ENCODE results near the gene IL34. TPM values are rescaled to one million over a fixed set of nuclear protein-coding genes. Genes with fewer than 3 reads are reported as not detected.

Gene IL34
- polyA plus RNA-seq, 1 donor from 2014 or later = 3.0 TPM

DNA sequence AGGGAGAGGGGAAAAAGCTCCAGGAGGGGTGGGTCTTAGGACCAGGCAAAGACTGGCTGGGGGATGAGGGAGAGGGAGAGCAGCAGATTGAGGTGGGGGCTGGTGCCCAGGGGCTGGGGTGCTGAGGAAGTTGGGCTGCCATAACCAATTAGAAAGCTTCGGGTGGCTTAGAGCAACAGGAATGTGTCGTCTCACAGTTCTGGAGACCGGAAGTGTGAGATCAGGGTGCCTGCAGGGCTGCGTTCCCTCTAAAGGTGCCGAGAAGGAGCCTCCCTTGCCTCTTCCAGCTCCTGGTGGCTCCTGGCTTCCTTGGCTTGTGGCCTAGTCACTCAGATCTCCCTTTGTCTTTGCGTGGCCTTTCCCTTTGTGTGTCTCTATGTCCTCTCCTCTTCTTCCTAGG, 2.2 kb downstream of the IL34 start:
- Histone ChIP-seq H3K36me3 (ENCODE audit: insufficient read depth, low read length) (no peaks in the 10 kb centered on the region), H3K27me3 (ENCODE audit: insufficient read depth, low read depth, low read length) (no peaks in the 10 kb centered on the region), H3K9ac (ENCODE audit: low read length) (no peak overlapping the region), H4K20me1 (ENCODE audit: insufficient read depth) (no peaks in the 10 kb centered on the region), H3K27ac (ENCODE audit: low read length) (no peak overlapping the region), H3K79me2 (replicated peaks; ENCODE audit: insufficient read depth, low read length) (no peaks in the 10 kb centered on the region), H3K9me3 (ENCODE audit: low read length) (no peaks in the 10 kb centered on the region), H2AFZ (ENCODE audit: low read depth, low read length) (no peak overlapping the region), H3K4me2 (ENCODE audit: low read length) (no peak overlapping the region), H3F3A (ENCODE audit: insufficient read depth, low read length, poor library complexity, severe bottlenecking) (no peaks in the 10 kb centered on the region), H3K9me2 (ENCODE audit: insufficient read depth, low read length) (no peaks in the 10 kb centered on the region), H3K4me3 (ENCODE audit: low read length) (no peak overlapping the region)
- TF ChIP-seq MXI1 (conservative IDR thresholded peaks at IDR 0.05; ENCODE audit: poor library complexity, severe bottlenecking) = no peak
- no peak for TF ChIP-seq REST (IDR thresholded peaks at IDR 0.05; ENCODE audit: borderline replicate concordance)
- TF ChIP-seq POLR2AphosphoS5 (IDR thresholded peaks at IDR 0.05) = no peak
- no peak for TF ChIP-seq CTCF (IDR thresholded peaks at IDR 0.05; ENCODE audit: poor library complexity, severe bottlenecking)
- TF ChIP-seq EZH2 (IDR thresholded peaks at IDR 0.05; ENCODE audit: borderline replicate concordance, insufficient read depth, low read length, poor library complexity, severe bottlenecking) = no peak
- no peak for TF ChIP-seq SMC3 (conservative IDR thresholded peaks at IDR 0.05; ENCODE audit: poor library complexity)
- no peak for TF ChIP-seq TAF1 (IDR thresholded peaks at IDR 0.05; ENCODE audit: low read depth)
- TF ChIP-seq EP300 (conservative IDR thresholded peaks at IDR 0.05; ENCODE audit: poor library complexity, severe bottlenecking) = no peak
- TF ChIP-seq RAD21 (conservative IDR thresholded peaks at IDR 0.05) = no peak

- Histone ChIP-seq H3K9me2 (ENCODE audit: insufficient read depth, low read length) (no peaks in the 10 kb centered on the region), H3F3A (ENCODE audit: insufficient read depth, low read length, poor library complexity, severe bottlenecking) (no peaks in the 10 kb centered on the region), H3K36me3 (ENCODE audit: insufficient read depth, low read length) (no peaks in the 10 kb centered on the region), H2AFZ (ENCODE audit: low read depth, low read length) (no peak overlapping the region), H3K4me2 (ENCODE audit: low read length) (no peak overlapping the region), H3K9me3 (ENCODE audit: low read length) (no peaks in the 10 kb centered on the region), H3K79me2 (replicated peaks; ENCODE audit: insufficient read depth, low read length) (no peaks in the 10 kb centered on the region), H3K4me3 (ENCODE audit: low read length) (no peak overlapping the region), H3K9ac (ENCODE audit: low read length) (no peak overlapping the region), H4K20me1 (ENCODE audit: insufficient read depth) (no peaks in the 10 kb centered on the region), H3K27ac (ENCODE audit: low read length) (no peak overlapping the region), H3K27me3 (ENCODE audit: insufficient read depth, low read depth, low read length) (no peaks in the 10 kb centered on the region)
- TF ChIP-seq SMC3 (conservative IDR thresholded peaks at IDR 0.05; ENCODE audit: poor library complexity) (no peak), REST (IDR thresholded peaks at IDR 0.05; ENCODE audit: borderline replicate concordance) (no peak), POLR2AphosphoS5 (IDR thresholded peaks at IDR 0.05) (no peak), CTCF (IDR thresholded peaks at IDR 0.05; ENCODE audit: poor library complexity, severe bottlenecking) (no peak), EZH2 (IDR thresholded peaks at IDR 0.05; ENCODE audit: borderline replicate concordance, insufficient read depth, low read length, poor library complexity, severe bottlenecking) (no peak), TAF1 (IDR thresholded peaks at IDR 0.05; ENCODE audit: low read depth) (no peak)
Observed at GRCh38 chr16:70649300-70649699, 2.9 kb downstream of the IL34 start.

Data from neural cell (in vitro differentiated cells).